ELR (cell line): ENCODE data around the gene PELI3.

ENCODE experiments used
- DNase-seq: peaks from one replicate; pipeline ENCODE4 v3.0.0-alpha.2; 2015; ENCODE audit warnings: low read depth

The PELI3 gene

GRCh38 chr11:66505276-66505816 lies 38.6 kb downstream of the PELI3 start:
- DNase-seq: no peak

- no peak for DNase-seq
Observed at GRCh38 chr11:66509131-66509561, 42.4 kb downstream of the PELI3 start.

- peak; percentile 85 for DNase-seq
Observed at GRCh38 chr11:66510271-66510989, 43.7 kb downstream of the PELI3 start, which contains the start of gene BBS1. Gene BBS1, plus strand, starts transcription at chr11:66510635. Its CDS starts 25 bp downstream, at chr11:66510660.

- DNase-seq: no peak
Observed at GRCh38 chr11:66510990-66511339, 44.3 kb downstream of the PELI3 start.

GRCh38 chr11:66523611-66524010 lies 56.9 kb downstream of the PELI3 start:
- DNase-seq: no peak

- no peak for DNase-seq
Observed at GRCh38 chr11:66524304-66525040, 57.8 kb downstream of the PELI3 start.
